K562 (cell line): Measurements from ENCODE around the gene TIGD4. TPM values are rescaled to one million over a fixed set of nuclear protein-coding genes. Genes with fewer than 3 reads are reported as not detected.

Source experiments
- ARID4B ChIP-seq: sonication (generic); formaldehyde crosslinking; IDR thresholded peaks from 2 replicates; pipeline ENCODE4 v1.8.0; 2022; ENCODE audit warnings: mild to moderate bottlenecking, missing genetic modification reagents
- CBFB ChIP-seq: sonication (generic); formaldehyde crosslinking; IDR thresholded peaks from 2 replicates; pipeline ENCODE4 v1.4.0; 2020; ENCODE audit warnings: mild to moderate bottlenecking, missing genetic modification reagents
- CREM ChIP-seq: IDR thresholded peaks from 2 replicates; pipeline ENCODE4 v1.6.1; 2014; ENCODE audit warnings: antibody characterized with exemption, low read depth
- DDX20 ChIP-seq: fragments of 450-650 bp; IDR thresholded peaks from 2 replicates; pipeline ENCODE4 v1.6.1; 2016; ENCODE audit warnings: missing genetic modification characterization, low read depth, mild to moderate bottlenecking, missing compliant biosample characterization, moderate library complexity
- HBP1 ChIP-seq: fragments of 450-650 bp; formaldehyde crosslinking; IDR thresholded peaks from 2 replicates; pipeline ENCODE4 v1.4.0; 2022; ENCODE audit warnings: missing genetic modification characterization
- KHSRP ChIP-seq: fragments of 450-650 bp; IDR thresholded peaks from 2 replicates; pipeline ENCODE4 v1.6.1; 2017
- MGA ChIP-seq: fragments of 450-650 bp; IDR thresholded peaks from 2 replicates; pipeline ENCODE4 v1.6.1; 2016; ENCODE audit warnings: mild to moderate bottlenecking, moderate library complexity
- NBN ChIP-seq: fragments of 450-650 bp; IDR thresholded peaks from 2 replicates; pipeline ENCODE4 v1.6.1; 2016; ENCODE audit warnings: low read depth, mild to moderate bottlenecking
- SAP30 ChIP-seq: fragments of 200-600 bp; sonication (generic); IDR thresholded peaks from 2 replicates; pipeline ENCODE4 v1.6.1; 2012; ENCODE audit warnings: borderline replicate concordance, low read depth, mild to moderate bottlenecking, moderate library complexity, low read length, control low read depth, inconsistent platforms; ENCODE audit not compliant: insufficient read depth, poor library complexity, severe bottlenecking
- TRIM28 ChIP-seq: fragments of 450-650 bp; IDR thresholded peaks from 2 replicates; pipeline ENCODE4 v1.6.1; 2017
- ZNF717 ChIP-seq: fragments of 250-450 bp; sonication (Bioruptor Pico); IDR thresholded peaks from 2 replicates; pipeline ENCODE4 v1.5.0; 2021
- polyA plus RNA-seq, 8 experiments: library from polyadenylated mRNA; depleted of rRNA in 4 of 8; stranded (reverse) in 5 of 8; unstranded in 3 of 8; fragments of >200 nt; fragmentation: Nextera tagmentation in 2 of 8; fragmentation: Illumina TruSeq in 1 of 8; extraction: Ambion mirVana in 2 of 8; extraction: Trizol in 1 of 8; gene quantifications; 2 replicates each; pipeline versions ENCODE4 v1.2.1 to v1.2.3, GENCODE V29; 2011 to 2014; ENCODE audit warnings: inconsistent platforms in 1 of 8, missing spikeins in 1 of 8
- total RNA-seq, 7 experiments: library from RNA; depleted of rRNA in 6 of 7; stranded (reverse); fragments of >200 nt in 6 of 7; fragmentation: Illumina TruSeq in 2 of 7; extraction: Trizol in 2 of 7; gene quantifications; 2 replicates each; pipeline versions ENCODE4 v1.2.1 to v1.2.3, GENCODE V29; 2011 to 2021; ENCODE audit warnings: low replicate concordance in 1 of 7

TIGD4 gene
- total and polyA plus RNA-seq, 9 of the 15 experiments (the other 6 are each of a cell fraction or from before 2014, with no cell fraction given), result 0.07 to 0.28 (median 0.18) TPM

GRCh38 chr4:152780267-152780778 lies 793 bp upstream of the TIGD4 start (continued):
- TF ChIP-seq ARID4B (CRISPR knock-in tag) (peak; percentile 5; the same call in 1 of the 2 replicates), TRIM28 (no peak), HBP1 (CRISPR knock-in tag) (no peak), SAP30 (peak; percentile 76), DDX20 (tag) (no peak), NBN (0 out of 2 replicates have a peak, but pooled peaks have one; percentile 8), KHSRP (no peak), ZNF717 (CRISPR knock-in tag) (no peak), CBFB (CRISPR knock-in tag) (no peak), MGA (peak; percentile 48; the same call in 1 of the 2 replicates), CREM (no peak)
